ENCODE data around the gene ERCC6L2.

Gene ERCC6L2

DNA sequence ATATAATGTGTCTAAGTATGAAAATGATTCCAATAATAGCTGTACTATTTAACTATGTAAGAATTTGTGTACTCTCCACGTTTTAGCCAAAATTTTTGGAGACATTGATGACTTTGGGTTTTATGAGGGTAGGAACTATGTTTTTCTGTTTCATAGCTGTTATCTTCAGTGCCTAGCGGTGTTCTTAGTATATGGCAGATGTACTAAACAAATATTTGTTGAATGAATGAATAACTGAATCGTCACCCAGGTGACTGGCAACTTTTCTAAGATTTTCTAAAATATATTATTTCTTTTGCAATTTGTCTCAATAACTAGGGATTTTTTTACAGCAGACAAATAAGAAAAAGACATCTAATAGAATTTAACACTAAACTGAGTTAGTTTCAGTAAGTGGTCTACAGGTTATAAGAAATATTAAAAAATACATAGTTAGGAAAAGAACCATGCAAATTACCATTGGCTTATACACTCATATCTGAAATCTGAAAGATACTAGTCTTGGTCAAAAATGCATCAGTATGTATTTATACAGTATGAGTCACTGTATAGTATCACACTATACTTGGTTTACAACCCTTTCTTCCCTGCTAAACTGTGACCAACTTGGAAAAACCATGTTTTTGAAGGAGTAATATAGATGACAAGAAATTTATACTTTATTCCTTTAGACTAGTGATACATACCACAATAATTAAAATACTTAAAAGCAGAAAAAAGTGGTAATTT, 10.5 kb upstream of the ERCC6L2 start:
- DNase-seq = no peak

DNA sequence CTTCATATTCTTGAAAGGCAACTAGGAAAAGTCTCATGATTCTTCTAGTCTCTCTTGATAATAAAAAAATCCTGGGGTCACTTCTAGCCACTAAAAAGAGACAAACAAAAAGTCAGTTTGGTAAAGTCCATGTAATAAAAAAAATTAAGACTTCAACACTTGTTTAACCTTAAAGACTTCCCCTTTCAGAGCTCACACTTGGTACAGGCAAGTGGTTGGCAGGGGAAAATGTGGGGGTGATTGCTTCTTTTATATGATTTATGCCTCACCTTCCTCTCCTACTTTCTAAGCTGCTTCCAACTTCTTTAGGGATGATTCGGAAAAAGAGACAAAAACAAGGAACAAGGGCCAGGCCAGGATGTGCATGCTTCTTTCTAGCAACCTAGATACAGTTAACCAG, 5.1 kb upstream of the ERCC6L2 start:
- no peak for DNase-seq

DNA sequence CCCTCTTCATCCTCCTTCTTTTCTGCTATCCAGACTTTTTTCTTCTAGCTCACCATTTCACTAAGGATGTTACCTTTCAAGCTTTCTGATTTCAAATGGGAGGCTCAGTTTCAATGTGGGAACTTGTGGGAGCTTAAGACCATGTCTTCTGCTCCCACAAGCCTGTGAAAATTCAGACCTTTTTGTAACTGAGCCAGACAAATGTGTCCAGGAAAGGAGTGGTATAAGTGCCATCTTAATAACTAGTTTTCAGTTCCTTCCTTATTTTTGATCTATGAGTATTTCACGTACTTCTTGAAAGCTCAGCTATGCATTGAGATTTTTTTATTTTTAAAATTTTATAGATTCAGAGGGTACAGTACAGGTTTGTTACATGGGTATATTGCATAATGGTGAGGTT, 4.6 kb upstream of the ERCC6L2 start:
- no peak for DNase-seq

DNA sequence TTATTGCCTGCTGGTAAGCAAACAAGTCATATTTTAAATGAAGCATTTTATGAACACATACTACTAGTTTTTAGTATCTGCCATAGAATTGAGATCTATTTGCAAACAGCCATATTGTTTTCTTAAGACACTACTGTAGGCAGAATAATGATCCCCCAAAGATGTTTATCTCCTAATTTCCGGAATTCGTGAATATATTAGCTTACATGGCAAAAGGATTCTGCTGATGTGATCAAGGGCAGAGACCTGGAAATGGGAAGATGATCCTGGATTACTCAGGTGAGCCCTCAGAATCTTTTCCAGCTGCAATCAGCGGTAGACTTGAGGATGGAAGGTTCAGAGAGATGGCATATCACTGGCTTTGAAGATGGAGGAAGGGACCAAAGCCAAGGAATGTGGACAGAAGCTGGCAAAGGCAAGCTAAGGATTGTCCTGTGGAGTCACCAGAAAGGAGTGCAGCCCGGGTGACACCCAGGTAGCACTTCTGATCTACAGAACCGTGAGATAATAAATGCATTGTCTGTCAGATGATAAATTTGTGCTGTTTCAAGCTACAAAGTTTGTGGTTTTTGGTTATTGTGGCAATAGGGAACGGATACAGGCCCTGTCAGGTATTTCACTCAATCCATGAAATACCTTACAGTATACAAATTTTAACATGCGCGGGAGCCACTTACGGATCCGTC, 1.0 kb upstream of the ERCC6L2 start:
- DNase-seq = no peak

DNA sequence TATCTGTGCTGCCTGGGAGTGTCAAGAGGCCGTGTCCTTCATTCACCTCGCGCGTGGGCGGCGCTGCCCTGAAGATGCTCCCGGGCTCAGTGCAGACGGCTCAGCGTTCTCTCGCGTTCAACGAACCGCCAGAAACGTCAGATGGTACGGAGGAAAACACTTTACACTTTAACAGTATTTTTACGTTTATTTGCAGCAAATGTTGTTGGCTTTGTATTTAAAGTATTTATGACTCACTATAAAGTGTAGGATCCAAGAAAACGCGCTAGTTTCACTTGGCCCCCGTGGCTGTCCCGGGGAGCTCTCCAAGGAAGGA, 544 bp upstream of the ERCC6L2 start:
- peak; percentile 80 for DNase-seq

DNA sequence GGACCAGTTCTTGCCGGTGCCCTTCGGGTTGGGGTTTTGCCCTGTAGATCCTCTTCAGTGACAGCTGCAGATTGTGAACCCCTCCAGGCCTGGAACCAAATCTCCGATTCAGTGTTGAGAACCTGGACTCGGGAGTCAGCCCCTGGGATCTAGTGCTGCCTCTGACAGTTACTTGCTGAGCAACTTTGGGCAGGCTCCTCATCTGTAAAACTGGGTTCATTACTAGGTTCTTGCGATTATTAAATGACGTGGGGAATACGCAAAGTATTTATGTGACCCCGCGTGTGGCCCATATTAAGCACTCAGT, 600 bp downstream of the ERCC6L2 start:
- no peak for DNase-seq

DNA sequence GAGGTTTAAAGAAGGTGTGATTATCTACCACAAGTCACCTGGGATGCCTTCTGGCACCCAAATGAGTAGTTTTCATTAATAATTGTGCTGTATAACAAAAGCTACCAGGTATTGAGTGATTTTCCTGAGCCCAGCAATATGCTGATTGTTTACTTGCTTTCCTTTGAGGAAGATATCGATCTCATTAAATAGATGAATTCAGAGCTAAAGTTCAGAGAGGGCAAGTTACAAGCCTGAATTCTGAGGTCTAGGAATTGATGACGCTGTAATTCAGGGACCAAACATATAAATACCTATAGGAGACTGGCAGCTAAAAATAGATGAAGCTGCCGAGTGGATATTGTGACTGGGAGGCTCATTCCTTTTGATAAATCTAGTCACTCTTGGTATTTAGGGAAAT, 1.1 kb downstream of the ERCC6L2 start:
- DNase-seq = no peak

DNA sequence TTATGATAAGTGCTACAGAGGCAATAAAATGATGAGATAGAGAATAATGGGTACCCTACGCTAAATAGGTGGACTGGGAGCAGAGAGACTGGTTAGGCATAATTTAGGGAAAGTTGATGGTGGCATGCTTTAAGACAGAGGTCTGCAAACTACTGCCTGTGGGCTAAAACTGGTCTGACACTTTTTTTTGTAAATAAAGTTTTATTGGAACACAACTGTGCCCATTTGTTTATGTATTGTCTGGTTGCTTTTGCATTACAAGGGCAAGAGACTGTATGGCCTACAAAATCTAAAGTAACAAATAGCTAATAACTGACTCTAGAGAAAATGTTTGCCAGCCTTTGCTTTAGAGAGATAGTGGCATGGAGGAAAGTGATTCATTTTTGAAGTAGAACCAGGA, 2.5 kb downstream of the ERCC6L2 start:
- DNase-seq = no peak

DNA sequence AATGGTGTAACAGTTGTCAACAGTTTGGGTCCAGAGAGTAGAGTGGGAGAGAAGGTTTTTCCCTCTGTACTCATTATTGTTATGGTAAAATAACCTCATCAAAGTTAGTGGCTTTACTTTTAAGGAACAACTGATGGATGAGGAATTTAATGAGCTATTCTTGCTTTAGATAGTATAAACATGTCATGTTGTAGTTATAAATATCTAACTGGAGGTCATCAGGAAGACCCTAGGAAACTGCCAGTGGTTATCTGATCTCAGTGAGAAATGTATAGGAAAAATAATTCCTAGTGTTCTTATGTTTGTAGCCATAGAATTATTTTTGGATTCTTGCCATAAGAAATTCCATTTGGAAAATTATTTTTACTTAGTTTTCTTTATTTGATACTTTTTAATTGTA, 4.1 kb downstream of the ERCC6L2 start:
- no peak for DNase-seq

DNA sequence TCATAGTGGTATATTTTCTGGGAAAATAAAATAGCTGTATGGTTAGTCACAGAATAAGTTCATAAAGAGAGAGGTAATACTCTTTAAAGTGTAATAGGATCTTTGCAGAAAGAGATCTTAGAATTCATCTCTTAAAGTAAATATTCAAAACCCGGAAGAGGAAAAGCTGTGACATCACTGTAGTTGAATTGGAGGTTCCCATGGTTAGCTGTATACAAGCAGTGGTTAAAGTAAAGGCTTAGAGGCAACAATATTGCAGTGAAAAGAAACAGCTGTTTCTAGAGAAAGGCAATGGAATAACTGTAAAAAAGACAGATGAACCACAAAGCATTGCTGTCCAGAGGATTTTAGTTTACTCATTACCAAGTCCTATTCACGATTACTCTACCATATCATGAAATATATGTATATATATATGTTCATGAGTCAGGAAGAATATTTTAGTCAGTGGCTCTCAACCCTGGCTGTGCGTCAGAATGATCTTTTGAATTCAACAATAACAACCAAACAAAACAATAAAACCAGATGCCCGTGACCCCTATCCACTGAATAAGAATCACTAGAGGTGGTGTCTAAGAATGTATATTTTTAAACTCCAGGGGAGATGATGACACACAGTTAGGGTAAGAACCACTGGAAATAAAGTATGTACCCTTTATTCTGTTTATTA, 4.7 kb downstream of the ERCC6L2 start:
- DNase-seq = no peak

DNA sequence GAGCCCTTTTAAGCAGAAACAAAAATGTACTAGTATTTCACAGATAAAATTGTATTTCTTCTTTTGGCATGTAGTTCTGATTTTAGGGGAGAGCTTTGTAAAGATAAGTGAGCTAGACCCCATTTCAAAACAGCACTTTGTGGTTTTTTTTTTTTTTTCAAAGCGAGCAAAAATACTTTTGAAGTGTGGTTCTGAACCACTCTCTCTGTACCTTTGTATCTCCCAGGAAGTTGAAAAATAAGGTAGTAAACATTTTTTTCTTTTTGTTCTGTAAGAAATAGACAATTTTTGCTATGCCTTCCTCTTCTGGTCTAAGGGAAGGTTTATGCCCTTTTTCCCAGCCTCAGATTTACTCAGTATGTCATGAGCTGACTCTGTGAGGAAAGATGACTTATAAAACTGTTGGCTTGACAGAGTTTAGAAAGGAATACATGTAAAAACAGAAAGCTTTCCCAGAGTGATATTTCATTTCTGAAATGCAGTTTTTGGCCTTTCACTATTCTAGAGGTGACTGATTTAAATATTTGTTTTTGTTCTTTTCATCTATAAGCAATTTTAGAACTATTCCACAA, 12.5 kb downstream of the ERCC6L2 start:
- DNase-seq = no peak

DNA sequence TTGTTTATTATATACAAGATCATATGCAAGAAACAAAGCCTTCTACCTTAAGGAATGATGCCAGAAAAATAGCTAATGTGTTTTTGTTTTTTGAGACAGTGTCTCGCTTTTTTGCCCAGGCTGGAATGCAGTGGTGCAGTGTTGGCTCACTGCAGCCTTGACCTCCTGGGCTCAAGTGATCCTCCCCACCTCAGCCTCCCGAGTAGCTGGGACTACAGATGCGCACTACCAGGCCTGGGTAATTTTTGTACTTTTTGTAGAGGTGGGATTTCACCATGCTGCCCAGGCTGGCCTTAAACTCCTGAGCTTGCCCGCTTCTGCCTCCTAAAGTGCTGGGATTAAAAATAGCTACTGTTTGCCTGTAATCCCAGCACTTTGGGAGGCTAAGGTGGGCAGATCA, 15.1 kb downstream of the ERCC6L2 start:
- no peak for DNase-seq

DNA sequence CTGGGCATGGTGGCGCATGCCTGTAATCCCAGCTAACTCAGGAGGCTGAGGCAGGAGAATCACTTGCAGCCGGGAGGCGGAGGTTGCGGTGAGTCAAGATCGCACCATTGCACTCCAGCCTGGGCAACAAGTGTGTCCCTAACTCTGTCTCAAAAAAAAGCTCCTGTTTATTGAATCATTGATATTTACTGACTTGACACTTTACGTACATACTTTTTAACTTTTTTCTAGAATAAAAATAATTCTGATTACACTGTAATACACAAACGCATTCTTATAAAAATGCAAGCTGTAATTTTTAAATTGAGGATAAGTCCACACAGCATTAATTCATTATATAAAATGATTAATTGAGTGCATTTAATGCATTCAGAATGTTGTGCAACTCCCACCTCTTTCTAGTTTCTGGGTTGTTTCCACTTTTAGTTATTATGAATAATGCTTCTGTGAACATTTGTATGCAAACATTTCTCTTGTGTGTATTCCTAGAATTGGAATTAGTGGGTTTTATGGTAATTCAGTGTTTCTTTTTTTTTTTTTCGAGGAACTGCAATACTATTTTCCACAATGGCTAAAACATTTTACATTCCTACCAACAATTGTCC, 15.7 kb downstream of the ERCC6L2 start:
- DNase-seq = no peak

DNA sequence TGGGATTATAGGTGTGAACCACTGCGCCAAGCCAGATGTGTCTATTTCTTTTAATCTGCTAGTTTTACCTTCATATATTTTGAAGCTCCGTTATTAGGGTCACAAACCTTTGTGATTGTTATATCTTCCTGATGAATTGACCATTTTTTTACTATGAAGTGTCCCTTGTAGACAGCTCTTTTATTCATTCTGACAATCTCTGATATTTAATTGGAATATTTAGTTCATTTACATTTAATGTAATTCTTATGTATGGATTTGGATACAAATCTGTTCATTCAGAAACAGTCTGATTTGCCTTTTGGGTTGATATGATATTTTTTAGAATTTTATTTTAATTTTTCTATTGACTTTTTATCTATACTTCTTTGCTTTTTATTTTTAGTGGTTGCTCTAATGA, 17.2 kb downstream of the ERCC6L2 start:
- no peak for DNase-seq

DNA sequence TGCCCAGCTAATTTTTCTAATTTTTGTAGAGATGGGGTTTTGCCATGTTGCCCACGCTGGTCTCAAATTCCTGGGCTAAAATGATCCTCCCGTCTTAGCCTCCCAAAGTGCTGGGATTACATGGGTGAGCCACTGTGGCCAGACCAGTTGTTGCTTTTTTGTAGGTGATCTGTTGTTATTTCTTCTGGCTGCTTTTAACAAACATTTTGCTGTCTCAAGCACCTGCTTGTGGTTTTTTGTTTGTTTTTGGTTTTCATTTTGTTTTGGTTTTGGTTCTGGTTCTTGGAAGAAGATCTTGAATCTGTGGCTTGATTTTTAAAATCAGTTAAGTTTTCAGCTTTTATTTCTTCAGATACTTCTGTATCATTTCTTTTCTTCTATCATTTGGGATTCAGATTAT, 21.1 kb downstream of the ERCC6L2 start:
- no peak for DNase-seq

DNA sequence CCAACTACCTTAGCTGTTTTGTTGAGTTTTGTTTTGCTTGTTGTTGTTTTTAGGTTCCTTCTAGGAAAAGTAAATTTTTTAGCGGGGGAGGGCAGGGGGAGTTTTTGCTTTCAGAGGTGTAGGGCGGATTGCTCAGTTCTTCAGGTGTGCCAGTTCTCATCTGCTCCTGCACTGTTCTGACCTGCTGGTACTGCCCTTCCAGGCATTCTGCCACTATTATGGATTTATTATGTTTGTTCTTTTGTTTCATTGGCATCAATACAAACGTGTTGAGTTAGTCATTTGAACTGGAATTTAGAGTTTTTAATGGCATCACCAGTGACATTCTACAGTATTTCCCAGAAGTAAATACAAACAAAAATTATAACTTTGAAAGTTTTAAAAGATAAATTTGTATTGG, 26.0 kb downstream of the ERCC6L2 start:
- DNase-seq = no peak

DNA sequence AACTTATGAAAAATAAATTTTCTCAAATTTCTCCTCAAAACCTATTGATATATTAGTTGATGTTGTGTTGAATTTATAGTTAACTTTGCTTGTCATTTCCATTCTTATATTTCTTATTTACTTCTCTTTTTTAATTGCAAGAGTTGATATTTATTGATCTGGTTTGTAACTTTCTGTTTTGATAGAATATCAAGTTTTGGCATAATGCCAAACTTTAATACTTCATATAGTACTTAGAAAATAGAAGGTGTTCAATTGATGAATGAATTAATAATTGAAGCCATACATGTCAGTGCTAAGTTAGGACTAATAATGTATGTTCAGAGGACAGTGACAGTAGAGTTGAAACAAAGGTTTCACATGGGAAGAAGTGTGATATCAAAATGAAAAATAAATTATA, 27.9 kb downstream of the ERCC6L2 start:
- no peak for DNase-seq

DNA sequence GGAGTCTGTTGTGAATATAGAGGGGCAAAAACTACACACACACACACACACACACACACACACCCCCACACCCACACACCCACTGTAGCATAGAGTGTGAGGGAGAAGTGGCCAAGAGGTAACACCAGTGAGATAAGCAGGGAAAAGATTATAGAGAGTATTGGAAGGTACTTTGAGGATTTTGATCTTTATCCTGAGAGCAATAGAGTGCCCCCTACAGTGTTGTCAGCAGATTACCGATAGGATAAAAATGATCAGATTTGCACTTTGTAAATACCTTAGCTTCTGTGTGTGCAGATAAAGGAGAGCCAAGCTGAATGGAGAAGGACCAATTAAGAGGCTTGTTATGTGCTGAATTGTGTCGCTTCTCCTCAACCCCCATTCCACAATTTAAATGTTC, 32.3 kb downstream of the ERCC6L2 start:
- no peak for DNase-seq

DNA sequence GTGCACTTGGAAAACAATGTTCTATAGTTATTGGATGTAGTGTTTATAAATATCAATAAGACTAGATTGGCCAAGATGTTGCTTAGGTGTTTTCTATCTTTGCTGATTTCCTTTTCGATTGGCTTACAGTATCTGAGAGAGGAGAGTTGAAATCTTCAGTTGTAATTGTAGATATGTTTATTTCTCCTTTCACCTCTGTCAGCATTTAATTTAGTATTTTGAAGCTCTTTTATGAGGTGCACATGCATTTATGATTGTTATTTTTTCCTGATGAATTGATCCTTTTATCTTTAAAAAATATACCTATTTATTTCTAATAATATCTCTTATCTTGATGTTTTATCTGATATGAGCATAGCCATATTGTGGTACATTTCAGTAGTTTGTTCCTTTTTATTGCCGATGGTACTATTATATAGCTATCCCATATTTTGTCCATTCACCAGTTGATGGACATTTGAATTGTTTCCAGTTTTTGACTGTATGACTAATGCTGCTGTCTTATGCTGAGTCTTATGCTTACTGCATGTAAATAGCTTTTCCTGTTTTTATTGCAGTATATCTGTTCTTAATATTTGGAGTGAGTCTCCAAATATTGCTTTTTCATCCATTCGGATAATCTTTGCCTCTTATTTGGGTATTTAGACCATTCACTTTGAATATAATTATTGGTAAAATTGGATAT, 34.7 kb downstream of the ERCC6L2 start:
- no peak for DNase-seq

DNA sequence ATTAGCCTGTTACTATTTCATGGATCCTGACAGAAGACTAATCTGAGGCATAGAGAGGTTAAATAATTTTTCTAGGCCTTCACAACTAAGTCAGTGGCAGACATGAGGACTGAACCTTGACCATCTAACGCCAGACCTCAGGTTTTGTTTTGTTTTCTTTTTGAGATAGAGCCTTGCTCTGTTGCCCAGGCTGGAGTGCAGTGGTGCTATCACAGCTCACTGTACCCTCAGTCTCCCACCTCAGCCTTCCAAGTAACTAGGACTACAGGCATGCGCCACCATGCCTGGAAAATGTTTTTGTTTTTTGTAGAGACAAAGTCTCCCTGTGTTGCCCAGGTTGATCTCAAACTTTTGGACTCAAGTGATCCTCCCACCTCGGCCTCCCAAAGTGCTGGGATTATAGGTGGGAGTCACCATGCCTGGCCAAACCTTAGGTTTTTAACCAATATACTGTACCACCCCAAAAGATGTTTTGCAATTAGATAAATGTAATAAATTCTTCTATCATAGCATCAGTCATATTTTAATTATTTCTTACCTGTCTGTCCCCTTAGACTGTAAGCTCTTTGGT, 35.4 kb downstream of the ERCC6L2 start:
- no peak for DNase-seq

DNA sequence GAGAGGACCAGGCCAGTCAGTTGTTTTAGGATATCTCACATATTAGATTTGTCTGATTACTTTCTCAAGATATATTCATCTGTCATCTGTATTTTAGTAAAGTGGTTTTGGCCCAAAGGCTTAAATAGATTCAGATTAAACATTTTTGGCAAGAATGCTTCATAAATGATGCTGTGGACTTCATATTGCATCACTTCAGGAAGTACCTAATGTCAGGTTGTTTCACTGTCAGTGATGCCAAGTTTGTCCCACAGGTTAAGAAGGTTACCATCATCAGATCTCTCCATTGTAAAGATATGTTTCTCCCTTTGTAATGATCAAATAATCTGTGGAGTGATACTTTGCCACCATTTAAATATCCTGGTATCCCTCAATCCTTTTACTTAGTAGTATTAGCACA, 37.3 kb downstream of the ERCC6L2 start:
- no peak for DNase-seq

DNA sequence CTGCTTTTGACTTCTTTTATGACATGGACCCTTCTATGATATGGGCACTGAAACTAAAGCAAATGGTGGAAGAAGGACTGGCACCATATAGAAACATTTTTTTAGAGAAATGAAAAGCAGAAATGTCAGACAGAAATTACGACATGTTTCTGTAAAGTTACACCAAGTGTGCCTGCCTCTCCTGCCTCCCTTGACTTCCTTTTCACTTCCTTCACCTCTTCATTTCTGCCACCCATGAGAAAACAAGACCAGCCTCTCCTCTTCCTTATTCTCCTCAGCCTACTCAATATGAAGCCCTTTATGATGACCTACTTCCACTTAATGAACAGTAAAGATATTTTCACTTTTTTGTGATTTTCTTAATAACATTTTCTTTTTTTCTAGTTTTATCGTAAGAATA, 44.5 kb downstream of the ERCC6L2 start:
- DNase-seq = no peak

DNA sequence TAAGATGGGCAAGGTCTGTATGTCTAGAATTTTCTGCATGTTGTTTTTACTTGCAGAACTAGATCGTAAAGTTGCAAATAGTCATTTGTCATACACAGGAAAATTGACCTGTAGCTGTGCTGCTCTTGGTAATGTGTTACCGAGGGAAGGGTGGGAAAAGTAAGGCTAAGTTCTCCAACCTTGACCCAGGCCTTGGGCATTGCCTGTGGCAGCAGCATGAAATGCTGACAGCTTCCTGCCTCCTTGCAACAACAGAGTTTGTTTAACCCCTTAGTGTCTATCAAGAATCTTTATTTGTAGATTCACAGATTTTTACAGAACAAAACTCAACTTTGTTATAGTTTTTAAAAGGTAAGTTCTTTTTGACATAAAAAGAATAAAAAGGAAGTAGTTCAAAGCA, 48.3 kb downstream of the ERCC6L2 start:
- DNase-seq = no peak

Data from activated T-cell treated with anti-CD3 and anti-CD28 coated beads, Interleukin-2, amount 50 U/mL, for 48 hours (primary cell).